GM21360 (cell line): ENCODE results near the gene KIF17.
A peak's percentile ranks its signal among the peaks of the same experiment; 100 is the strongest.

Source experiments
- ATAC-seq: cut with Tn5 transposase; IDR thresholded peaks from one replicate; pipeline ENCODE4 v1.9.1; 2021; ENCODE audit warnings: mild to moderate bottlenecking, moderate library complexity; ENCODE audit not compliant: unreplicated experiment

Gene KIF17

GRCh38 chr1:20633190-20634064, 84.4 kb downstream of the KIF17 start, which contains the start of gene PINK1:
PINK1 (plus strand) TSS chr1:20633458; CDS start chr1:20633549, 91 bp downstream.
- ATAC-seq, result peak; percentile 58

DNA sequence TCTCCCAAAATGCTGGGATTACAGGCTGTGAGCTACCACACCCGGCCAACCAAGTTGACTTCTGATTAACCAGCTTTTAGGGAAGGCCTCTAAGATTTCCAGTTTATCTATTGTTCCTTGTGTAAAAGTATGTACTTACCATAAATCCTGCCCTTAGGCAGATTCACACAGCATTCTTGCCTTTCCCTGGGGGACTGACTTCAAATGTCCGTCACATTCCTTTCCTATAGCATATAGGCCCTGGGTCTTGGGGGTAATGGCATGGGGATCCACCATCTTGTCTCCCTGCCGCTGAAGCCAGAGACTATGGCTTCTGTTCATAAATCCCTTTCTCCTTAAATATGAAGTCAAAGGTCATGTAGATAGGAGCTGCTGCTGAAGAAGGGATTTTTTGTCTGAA, 85.4 kb downstream of the KIF17 start:
- ATAC-seq, result no peak

DNA sequence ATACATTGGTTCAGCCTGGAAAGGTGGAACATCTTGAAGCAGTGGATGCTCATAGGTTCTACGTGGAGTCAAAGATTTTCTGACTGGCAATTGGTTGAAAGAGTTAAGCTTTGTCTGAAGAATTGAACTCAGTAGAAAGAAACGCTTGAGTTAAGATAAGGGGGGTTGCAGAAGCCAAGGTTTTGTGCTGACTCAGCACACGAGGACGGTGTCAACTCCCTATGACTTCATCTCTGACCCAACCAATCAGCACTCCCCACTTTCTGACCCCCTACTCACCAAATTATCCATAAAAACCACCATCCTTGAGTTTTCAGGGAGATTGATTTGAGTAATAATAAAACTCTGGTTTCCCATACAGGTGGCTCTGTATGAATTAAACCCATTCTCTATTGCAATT, 87.1 kb downstream of the KIF17 start:
- no peak for ATAC-seq

GRCh38 chr1:20626524-20626923, 91.3 kb downstream of the KIF17 start:
- ATAC-seq, result no peak

DNA sequence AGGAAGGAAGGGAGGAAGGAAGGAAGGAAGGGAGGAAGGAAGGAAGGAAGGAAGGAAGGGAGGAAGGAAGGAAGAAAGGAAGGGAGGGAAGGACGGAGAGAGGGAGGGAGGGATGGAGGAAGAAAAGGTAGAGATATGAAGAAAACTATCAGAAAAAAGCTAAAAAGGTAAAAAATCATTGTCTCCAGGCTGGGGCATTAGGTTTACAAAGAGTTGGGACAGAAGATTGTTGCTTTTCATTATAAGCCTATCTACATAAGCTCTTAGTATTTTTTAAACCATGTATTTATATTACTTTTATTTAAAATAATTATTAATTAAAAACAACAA, 91.7 kb downstream of the KIF17 start:
- no peak for ATAC-seq

- ATAC-seq, result no peak
Observed at GRCh38 chr1:20625176-20626097, 92.4 kb downstream of the KIF17 start.

DNA sequence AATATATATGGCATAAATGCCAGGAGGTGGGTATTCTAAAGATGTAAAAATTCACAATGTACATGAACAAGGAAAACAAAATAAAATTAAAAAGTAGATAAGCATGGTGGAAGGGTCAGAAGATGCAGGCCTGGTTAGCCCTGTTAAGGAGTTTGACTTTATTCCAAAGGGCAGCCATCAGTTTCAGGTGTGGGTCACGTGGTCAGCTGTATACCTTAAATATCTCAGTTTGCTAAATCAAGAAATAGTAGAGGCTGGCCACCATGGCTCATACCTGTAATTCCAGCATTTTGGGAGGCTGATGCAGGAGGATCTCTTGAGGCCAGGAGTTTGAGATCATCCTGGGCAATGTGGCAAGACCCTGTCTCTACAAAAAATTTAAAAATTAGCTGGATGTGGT, 93.1 kb downstream of the KIF17 start:
- ATAC-seq, result no peak

GRCh38 chr1:20621012-20621411, 96.8 kb downstream of the KIF17 start:
- no peak for ATAC-seq

- ATAC-seq, result no peak
Observed at GRCh38 chr1:20619999-20620398, 97.8 kb downstream of the KIF17 start.

- no peak for ATAC-seq
Observed at GRCh38 chr1:20618550-20618949, 99.3 kb downstream of the KIF17 start.

- no peak for ATAC-seq
Observed at GRCh38 chr1:20616847-20617487, 100.8 kb downstream of the KIF17 start.

- no peak for ATAC-seq
Observed at GRCh38 chr1:20615946-20616846, 101.6 kb downstream of the KIF17 start.

DNA sequence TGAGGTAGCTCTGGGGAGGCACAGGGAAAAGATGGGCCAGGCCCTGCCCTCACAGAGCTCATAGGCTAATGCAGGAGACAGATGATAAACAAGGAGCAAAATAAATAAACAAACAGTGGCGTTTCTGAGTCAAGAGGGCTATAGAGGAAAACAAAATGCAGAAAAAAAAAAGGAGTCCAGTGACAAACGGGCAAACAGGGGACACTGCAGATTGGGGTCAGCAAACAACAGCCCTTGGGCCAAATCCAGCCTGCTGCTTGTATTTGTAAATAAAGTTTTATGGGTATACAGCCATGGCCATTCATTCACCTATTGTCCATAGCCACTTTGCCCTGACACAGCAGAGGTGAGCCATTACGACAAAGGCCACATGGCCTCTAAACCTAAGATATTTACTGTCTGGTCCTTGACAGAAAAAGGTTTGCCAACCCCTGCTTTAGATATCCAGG, 103.7 kb downstream of the KIF17 start:
- ATAC-seq, result no peak
